ENCODE data around the gene KCNH3.
"Not testable (repeated sequence)": the region's sequence is repeated elsewhere in the genome, so short reads cannot be mapped to it uniquely, and the experiment has no call there.

The KCNH3 gene

GRCh38 chr12:49531745-49532144 is 7.1 kb upstream of the KCNH3 start:
- no peak for DNase-seq

GRCh38 chr12:49533331-49533730 is 5.5 kb upstream of the KCNH3 start:
- no peak for DNase-seq

GRCh38 chr12:49534122-49534521 is 4.7 kb upstream of the KCNH3 start:
- DNase-seq: not testable (repeated sequence)

- DNase-seq: no peak
These were observed 4.0 kb upstream of the KCNH3 start for GRCh38 chr12:49534731-49535278.

GRCh38 chr12:49535921-49536525 is 2.8 kb upstream of the KCNH3 start:
- no peak for DNase-seq

- DNase-seq: no peak
These were observed 2.2 kb upstream of the KCNH3 start for GRCh38 chr12:49536526-49537071.

GRCh38 chr12:49537231-49537751 is 1.5 kb upstream of the KCNH3 start:
- no peak for DNase-seq

- DNase-seq: no peak
These were observed 899 bp upstream of the KCNH3 start for GRCh38 chr12:49537752-49538509.

GRCh38 chr12:49539406-49540228 is 787 bp downstream of the KCNH3 start:
- DNase-seq: no peak

GRCh38 chr12:49540229-49541139 is 1.7 kb downstream of the KCNH3 start:
- no peak for DNase-seq

GRCh38 chr12:49541140-49541861 is 2.5 kb downstream of the KCNH3 start:
- DNase-seq: no peak

- no peak for DNase-seq
These were observed 3.2 kb downstream of the KCNH3 start for GRCh38 chr12:49541911-49542505.

GRCh38 chr12:49542592-49543160 is 3.8 kb downstream of the KCNH3 start:
- no peak for DNase-seq

- DNase-seq: no peak
These were observed 4.5 kb downstream of the KCNH3 start for GRCh38 chr12:49543221-49543913.

GRCh38 chr12:49543914-49544815 is 5.3 kb downstream of the KCNH3 start:
- DNase-seq: no peak

GRCh38 chr12:49545815-49546214 is 7.0 kb downstream of the KCNH3 start:
- no peak for DNase-seq

- no peak for DNase-seq
These were observed 7.7 kb downstream of the KCNH3 start for GRCh38 chr12:49546481-49546880.

- no peak for DNase-seq
These were observed 8.4 kb downstream of the KCNH3 start for GRCh38 chr12:49547090-49547690.

Data from GOT3 (cell line).